GM23338 (cell line): ENCODE measurements around the gene VSTM2B. TPM values are rescaled to one million over a fixed set of nuclear protein-coding genes. Genes with fewer than 3 reads are reported as not detected.

Experiments used
- ATAC-seq: fragments of 200-7000 bp; cut with Tn5 transposase; 3 replicates; pipeline ENCODE4 v1.9.1; 2020
- DNase-seq: peaks from one replicate; pipeline ENCODE4 v3.0.0-alpha.2; 2015; ENCODE audit warnings: low spot score
- H2AFZ ChIP-seq: fragments of 200-600 bp; sonication (generic); 2 replicates; pipeline ENCODE4 v1.8.0; 2016; ENCODE audit warnings: antibody characterized with exemption, mild to moderate bottlenecking, moderate library complexity
- H3F3A ChIP-seq: fragments of 200-600 bp; sonication (generic); replicated peaks from 2 replicates; pipeline ENCODE4 v1.8.0; 2017; ENCODE audit warnings: antibody characterized with exemption, mixed run types, low read depth
- H3K27ac ChIP-seq: fragments of 200-600 bp; sonication (generic); 2 replicates; pipeline ENCODE4 v1.6.1; 2016; ENCODE audit warnings: low read depth
- H3K27me3 ChIP-seq: fragments of 200-600 bp; sonication (generic); 2 replicates; pipeline ENCODE4 v1.8.0; 2016; ENCODE audit warnings: mild to moderate bottlenecking, mixed run types, moderate library complexity; ENCODE audit not compliant: insufficient read depth
- H3K36me3 ChIP-seq: fragments of 200-600 bp; sonication (generic); 2 replicates; pipeline ENCODE4 v1.8.0; 2016; ENCODE audit warnings: mild to moderate bottlenecking; ENCODE audit not compliant: insufficient read depth
- H3K4me1 ChIP-seq: fragments of 200-600 bp; sonication (generic); 2 replicates; pipeline ENCODE4 v1.8.0; 2016; ENCODE audit warnings: mild to moderate bottlenecking, moderate library complexity; ENCODE audit not compliant: insufficient read depth
- H3K4me2 ChIP-seq: fragments of 200-600 bp; sonication (generic); 2 replicates; pipeline ENCODE4 v1.7.1; 2017; ENCODE audit warnings: mixed run types
- H3K4me3 ChIP-seq: fragments of 200-600 bp; sonication (generic); 2 replicates; pipeline ENCODE4 v1.6.1; 2016; ENCODE audit warnings: mixed run types
- H3K79me2 ChIP-seq: fragments of 200-600 bp; sonication (generic); replicated peaks from 2 replicates; pipeline ENCODE4 v1.8.0; 2017; ENCODE audit warnings: mild to moderate bottlenecking; ENCODE audit not compliant: insufficient read depth
- H3K9me2 ChIP-seq: fragments of 200-600 bp; sonication (generic); 2 replicates; pipeline ENCODE4 v1.8.0; 2017; ENCODE audit not compliant: insufficient read depth
- H4K20me1 ChIP-seq: fragments of 200-600 bp; sonication (generic); replicated peaks from 2 replicates; pipeline ENCODE4 v1.8.0; 2017; ENCODE audit warnings: mild to moderate bottlenecking; ENCODE audit not compliant: insufficient read depth
- H3K27ac Mint-ChIP-seq: 2 replicates; pipeline ENCODE4 v1.8.0; 2020; ENCODE audit warnings: inconsistent platforms, mild to moderate bottlenecking, moderate library complexity, mixed read lengths
- H3K27me3 Mint-ChIP-seq: 3 replicates; pipeline ENCODE4 v1.8.0; 2022; ENCODE audit warnings: low read depth, mild to moderate bottlenecking, moderate library complexity, mixed read lengths, inconsistent platforms; ENCODE audit not compliant: insufficient read depth, poor library complexity
- H3K36me3 Mint-ChIP-seq: 3 replicates; pipeline ENCODE4 v1.8.0; 2021; ENCODE audit warnings: low read depth, mild to moderate bottlenecking, inconsistent platforms, moderate library complexity, mixed read lengths
- H3K4me1 Mint-ChIP-seq: 3 replicates; pipeline ENCODE4 v1.8.0; 2020; ENCODE audit warnings: mild to moderate bottlenecking, inconsistent platforms, mixed read lengths
- H3K4me3 Mint-ChIP-seq: 3 replicates; pipeline ENCODE4 v1.8.0; 2021; ENCODE audit warnings: moderate library complexity, mild to moderate bottlenecking, inconsistent platforms, mixed read lengths
- H3K9me3 Mint-ChIP-seq: 3 replicates; pipeline ENCODE4 v1.8.0; 2020; ENCODE audit warnings: moderate library complexity, mild to moderate bottlenecking, inconsistent platforms, mixed read lengths
- CREB1 ChIP-seq: fragments of 250-450 bp; sonication (Bioruptor Pico); IDR thresholded peaks from 2 replicates; pipeline ENCODE4 v1.5.0; 2020; ENCODE audit warnings: low read depth, mild to moderate bottlenecking, moderate library complexity
- JUNB ChIP-seq: IDR thresholded peaks from one replicate; pipeline ENCODE4 v1.6.1; 2016; ENCODE audit warnings: antibody characterized with exemption; ENCODE audit not compliant: unreplicated experiment
- NANOG ChIP-seq: IDR thresholded peaks from 2 replicates; pipeline ENCODE4 v1.6.1; 2016; ENCODE audit warnings: antibody characterized with exemption, borderline replicate concordance
- polyA plus RNA-seq: library from polyadenylated mRNA; unstranded; fragments of >200 nt; fragmentation: Nextera tagmentation; extraction: Ambion mirVana; gene quantifications from 2 replicates; pipeline ENCODE4 v1.2.1, GENCODE V29; 2016
- total RNA-seq: library from RNA; depleted of rRNA; stranded (reverse); fragments of >200 nt; shearing (Covaris generic); gene quantifications from 2 replicates; pipeline ENCODE4 v1.2.3, GENCODE V29; 2014
- TF ChIP-seq, protein P1 (sequence below): fragments of 250-450 bp; sonication (Bioruptor Pico); IDR thresholded peaks from 2 replicates; pipeline ENCODE4 v1.5.0; 2020; ENCODE audit warnings: mild to moderate bottlenecking, moderate library complexity
- TF ChIP-seq, protein P2 (sequence below): IDR thresholded peaks from one replicate; pipeline ENCODE4 v1.6.1; 2018; ENCODE audit warnings: antibody characterized with exemption; ENCODE audit not compliant: unreplicated experiment
- TF ChIP-seq, protein P3 (sequence below), 2 experiments: fragments of 200-600 bp in 1 of 2; sonication (generic) in 1 of 2; conservative IDR thresholded peaks; 2 replicates each; pipeline versions ENCODE4 v1.5.1 to v1.6.1; 2016 to 2017; ENCODE audit warnings: antibody characterized with exemption in 2 of 2, low read depth in 2 of 2, mild to moderate bottlenecking in 2 of 2, moderate library complexity in 1 of 2

Gene VSTM2B
- total and polyA plus RNA-seq, 2 experiments from 2014 or later = 1.2 to 1.8 TPM

DNA sequence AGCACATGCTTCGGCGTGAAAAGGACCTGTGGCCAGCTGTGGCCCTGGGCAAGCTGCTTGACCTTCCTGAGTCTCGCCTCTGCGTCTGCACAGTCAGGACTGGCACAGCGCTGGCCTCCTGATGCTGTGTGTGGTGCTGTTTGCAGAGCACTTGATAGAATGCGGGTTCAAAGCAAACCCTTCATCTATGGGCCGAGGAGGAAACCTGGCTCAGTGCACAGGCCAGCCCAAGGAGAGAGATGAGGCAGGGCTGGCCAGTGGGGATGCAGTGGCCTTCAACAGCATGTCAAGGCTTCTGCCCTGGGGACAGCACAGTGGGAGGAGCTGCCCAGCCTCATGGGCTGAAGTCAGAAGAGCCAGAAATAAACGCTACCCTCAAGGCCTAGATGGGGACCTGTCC, 21.3 kb upstream of the VSTM2B start (continued):
- TF ChIP-seq, protein P1, sequence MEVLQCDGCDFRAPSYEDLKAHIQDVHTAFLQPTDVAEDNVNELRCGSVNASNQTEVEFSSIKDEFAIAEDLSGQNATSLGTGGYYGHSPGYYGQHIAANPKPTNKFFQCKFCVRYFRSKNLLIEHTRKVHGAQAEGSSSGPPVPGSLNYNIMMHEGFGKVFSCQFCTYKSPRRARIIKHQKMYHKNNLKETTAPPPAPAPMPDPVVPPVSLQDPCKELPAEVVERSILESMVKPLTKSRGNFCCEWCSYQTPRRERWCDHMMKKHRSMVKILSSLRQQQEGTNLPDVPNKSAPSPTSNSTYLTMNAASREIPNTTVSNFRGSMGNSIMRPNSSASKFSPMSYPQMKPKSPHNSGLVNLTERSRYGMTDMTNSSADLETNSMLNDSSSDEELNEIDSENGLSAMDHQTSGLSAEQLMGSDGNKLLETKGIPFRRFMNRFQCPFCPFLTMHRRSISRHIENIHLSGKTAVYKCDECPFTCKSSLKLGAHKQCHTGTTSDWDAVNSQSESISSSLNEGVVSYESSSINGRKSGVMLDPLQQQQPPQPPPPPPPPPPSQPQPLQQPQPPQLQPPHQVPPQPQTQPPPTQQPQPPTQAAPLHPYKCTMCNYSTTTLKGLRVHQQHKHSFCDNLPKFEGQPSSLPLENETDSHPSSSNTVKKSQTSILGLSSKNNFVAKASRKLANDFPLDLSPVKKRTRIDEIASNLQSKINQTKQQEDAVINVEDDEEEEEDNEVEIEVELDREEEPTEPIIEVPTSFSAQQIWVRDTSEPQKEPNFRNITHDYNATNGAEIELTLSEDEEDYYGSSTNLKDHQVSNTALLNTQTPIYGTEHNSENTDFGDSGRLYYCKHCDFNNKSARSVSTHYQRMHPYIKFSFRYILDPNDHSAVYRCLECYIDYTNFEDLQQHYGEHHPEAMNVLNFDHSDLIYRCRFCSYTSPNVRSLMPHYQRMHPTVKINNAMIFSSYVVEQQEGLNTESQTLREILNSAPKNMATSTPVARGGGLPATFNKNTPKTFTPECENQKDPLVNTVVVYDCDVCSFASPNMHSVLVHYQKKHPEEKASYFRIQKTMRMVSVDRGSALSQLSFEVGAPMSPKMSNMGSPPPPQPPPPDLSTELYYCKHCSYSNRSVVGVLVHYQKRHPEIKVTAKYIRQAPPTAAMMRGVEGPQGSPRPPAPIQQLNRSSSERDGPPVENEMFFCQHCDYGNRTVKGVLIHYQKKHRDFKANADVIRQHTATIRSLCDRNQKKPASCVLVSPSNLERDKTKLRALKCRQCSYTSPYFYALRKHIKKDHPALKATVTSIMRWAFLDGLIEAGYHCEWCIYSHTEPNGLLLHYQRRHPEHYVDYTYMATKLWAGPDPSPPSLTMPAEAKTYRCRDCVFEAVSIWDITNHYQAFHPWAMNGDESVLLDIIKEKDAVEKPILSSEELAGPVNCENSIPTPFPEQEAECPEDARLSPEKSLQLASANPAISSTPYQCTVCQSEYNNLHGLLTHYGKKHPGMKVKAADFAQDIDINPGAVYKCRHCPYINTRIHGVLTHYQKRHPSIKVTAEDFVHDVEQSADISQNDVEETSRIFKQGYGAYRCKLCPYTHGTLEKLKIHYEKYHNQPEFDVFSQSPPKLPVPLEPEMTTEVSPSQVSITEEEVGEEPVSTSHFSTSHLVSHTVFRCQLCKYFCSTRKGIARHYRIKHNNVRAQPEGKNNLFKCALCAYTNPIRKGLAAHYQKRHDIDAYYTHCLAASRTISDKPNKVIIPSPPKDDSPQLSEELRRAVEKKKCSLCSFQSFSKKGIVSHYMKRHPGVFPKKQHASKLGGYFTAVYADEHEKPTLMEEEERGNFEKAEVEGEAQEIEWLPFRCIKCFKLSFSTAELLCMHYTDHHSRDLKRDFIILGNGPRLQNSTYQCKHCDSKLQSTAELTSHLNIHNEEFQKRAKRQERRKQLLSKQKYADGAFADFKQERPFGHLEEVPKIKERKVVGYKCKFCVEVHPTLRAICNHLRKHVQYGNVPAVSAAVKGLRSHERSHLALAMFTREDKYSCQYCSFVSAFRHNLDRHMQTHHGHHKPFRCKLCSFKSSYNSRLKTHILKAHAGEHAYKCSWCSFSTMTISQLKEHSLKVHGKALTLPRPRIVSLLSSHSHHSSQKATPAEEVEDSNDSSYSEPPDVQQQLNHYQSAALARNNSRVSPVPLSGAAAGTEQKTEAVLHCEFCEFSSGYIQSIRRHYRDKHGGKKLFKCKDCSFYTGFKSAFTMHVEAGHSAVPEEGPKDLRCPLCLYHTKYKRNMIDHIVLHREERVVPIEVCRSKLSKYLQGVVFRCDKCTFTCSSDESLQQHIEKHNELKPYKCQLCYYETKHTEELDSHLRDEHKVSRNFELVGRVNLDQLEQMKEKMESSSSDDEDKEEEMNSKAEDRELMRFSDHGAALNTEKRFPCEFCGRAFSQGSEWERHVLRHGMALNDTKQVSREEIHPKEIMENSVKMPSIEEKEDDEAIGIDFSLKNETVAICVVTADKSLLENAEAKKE (CRISPR knock-in tag) = no peak
- TF ChIP-seq CREB1 (CRISPR knock-in tag) (no peak), JUNB (no peak)
- TF ChIP-seq, protein P2, sequence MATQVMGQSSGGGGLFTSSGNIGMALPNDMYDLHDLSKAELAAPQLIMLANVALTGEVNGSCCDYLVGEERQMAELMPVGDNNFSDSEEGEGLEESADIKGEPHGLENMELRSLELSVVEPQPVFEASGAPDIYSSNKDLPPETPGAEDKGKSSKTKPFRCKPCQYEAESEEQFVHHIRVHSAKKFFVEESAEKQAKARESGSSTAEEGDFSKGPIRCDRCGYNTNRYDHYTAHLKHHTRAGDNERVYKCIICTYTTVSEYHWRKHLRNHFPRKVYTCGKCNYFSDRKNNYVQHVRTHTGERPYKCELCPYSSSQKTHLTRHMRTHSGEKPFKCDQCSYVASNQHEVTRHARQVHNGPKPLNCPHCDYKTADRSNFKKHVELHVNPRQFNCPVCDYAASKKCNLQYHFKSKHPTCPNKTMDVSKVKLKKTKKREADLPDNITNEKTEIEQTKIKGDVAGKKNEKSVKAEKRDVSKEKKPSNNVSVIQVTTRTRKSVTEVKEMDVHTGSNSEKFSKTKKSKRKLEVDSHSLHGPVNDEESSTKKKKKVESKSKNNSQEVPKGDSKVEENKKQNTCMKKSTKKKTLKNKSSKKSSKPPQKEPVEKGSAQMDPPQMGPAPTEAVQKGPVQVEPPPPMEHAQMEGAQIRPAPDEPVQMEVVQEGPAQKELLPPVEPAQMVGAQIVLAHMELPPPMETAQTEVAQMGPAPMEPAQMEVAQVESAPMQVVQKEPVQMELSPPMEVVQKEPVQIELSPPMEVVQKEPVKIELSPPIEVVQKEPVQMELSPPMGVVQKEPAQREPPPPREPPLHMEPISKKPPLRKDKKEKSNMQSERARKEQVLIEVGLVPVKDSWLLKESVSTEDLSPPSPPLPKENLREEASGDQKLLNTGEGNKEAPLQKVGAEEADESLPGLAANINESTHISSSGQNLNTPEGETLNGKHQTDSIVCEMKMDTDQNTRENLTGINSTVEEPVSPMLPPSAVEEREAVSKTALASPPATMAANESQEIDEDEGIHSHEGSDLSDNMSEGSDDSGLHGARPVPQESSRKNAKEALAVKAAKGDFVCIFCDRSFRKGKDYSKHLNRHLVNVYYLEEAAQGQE = no peak

DNA sequence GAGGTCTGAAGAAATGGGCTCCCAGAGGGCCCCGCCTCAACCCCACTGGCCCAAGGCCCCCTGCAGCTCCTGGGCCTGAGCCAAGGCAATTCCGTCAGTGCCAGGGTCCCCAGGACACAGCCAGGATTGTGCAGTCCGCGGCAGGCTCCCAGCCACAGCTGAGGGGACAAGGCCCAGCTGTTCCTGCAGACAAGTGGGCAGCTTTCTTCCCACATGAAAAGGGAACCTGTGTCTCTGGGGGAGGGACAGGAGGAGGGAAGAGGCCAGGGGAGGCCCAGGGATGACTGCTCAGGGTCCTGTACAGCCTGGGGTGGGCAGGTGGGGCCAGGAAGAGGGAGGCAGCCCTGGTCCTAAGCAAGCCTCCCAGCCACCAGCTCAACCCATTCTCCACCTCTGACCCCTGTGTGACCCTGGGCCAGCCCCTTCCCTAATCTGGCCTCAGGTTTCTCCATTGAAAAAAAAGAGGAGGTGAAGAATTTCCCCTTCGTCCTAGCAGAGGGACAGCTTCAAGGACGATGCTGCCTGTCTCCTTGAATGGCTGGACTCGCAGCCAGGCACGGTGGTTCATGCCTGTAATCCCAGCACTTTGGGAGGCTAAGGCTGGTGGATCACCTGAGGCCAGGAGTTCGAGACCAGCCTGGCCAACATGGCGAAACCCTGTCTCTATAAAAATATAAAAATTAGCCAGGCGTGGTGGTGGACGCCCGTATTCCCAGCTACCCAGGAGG, 20.5 kb upstream of the VSTM2B start:
- H3K79me2 ChIP-seq = no peaks in the 10 kb centered on the region
- Mint-ChIP-seq H3K9me3 (no peaks in the 10 kb centered on the region; the same call in 2 of the 3 replicates), H3K27me3 (peaks cover 6% of the 10 kb centered on the region), H3K36me3 (peaks cover 2% of the 10 kb centered on the region; the same call in 1 of the 3 replicates), H3K4me3 (no peak overlapping the region), H3K27ac (no peak overlapping the region), H3K4me1 (peaks cover 9% of the 10 kb centered on the region)
- H3K4me3 ChIP-seq = no peak overlapping the region
- TF ChIP-seq JUNB (no peak), NANOG (no peak)
- TF ChIP-seq, protein P3, sequence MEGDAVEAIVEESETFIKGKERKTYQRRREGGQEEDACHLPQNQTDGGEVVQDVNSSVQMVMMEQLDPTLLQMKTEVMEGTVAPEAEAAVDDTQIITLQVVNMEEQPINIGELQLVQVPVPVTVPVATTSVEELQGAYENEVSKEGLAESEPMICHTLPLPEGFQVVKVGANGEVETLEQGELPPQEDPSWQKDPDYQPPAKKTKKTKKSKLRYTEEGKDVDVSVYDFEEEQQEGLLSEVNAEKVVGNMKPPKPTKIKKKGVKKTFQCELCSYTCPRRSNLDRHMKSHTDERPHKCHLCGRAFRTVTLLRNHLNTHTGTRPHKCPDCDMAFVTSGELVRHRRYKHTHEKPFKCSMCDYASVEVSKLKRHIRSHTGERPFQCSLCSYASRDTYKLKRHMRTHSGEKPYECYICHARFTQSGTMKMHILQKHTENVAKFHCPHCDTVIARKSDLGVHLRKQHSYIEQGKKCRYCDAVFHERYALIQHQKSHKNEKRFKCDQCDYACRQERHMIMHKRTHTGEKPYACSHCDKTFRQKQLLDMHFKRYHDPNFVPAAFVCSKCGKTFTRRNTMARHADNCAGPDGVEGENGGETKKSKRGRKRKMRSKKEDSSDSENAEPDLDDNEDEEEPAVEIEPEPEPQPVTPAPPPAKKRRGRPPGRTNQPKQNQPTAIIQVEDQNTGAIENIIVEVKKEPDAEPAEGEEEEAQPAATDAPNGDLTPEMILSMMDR (conservative IDR thresholded peaks at IDR 0.05; ENCODE audit: low read depth in 2 of 2) = no peak
- ATAC-seq = no peak
- no peaks in the 10 kb centered on the region for H3K27me3 ChIP-seq
- no peak overlapping the region for H3K27ac ChIP-seq
- H4K20me1 ChIP-seq = no peaks in the 10 kb centered on the region
- no peaks in the 10 kb centered on the region for H3F3A ChIP-seq
- H3K4me2 ChIP-seq = no peak overlapping the region
- H3K36me3 ChIP-seq = no peaks in the 10 kb centered on the region
- peaks cover 9% of the 10 kb centered on the region; the same call in 1 of the 2 replicates for H3K4me1 ChIP-seq
- H2AFZ ChIP-seq = no peak overlapping the region
- no peaks in the 10 kb centered on the region for H3K9me2 ChIP-seq
- DNase-seq = no peak
